C4-2B (cell line): ENCODE data around the gene ZC3H7B.

Experiments used
- ZFX ChIP-seq: fragments of 450-650 bp; IDR thresholded peaks from 2 replicates; pipeline ENCODE4 v1.6.1; 2017
- TF ChIP-seq, protein P1 (sequence below): fragments of 450-650 bp; conservative IDR thresholded peaks from 2 replicates; pipeline ENCODE4 v1.5.1; 2017; ENCODE audit warnings: mild to moderate bottlenecking

DNA sequence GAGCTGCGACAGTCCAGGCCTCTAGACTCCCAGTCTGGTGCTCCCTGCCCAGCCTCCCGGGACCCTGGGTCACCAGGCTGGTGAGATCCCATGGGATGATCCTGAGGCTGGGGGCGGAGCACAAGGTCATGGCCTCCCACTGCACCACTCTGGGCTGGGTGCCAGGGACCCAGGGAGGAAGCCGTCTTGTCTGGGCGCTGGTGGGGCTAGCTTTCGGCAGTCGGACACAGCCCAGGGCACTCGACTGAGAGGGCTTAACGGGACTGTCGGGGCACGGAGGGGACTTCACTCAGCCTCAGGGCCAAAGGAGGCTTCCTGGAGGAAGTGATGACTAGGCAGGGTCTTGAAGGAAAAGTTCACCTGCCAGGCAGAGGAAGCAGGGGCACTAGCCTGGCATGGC lies 39.0 kb downstream of the ZC3H7B start:
- TF ChIP-seq, protein P1, sequence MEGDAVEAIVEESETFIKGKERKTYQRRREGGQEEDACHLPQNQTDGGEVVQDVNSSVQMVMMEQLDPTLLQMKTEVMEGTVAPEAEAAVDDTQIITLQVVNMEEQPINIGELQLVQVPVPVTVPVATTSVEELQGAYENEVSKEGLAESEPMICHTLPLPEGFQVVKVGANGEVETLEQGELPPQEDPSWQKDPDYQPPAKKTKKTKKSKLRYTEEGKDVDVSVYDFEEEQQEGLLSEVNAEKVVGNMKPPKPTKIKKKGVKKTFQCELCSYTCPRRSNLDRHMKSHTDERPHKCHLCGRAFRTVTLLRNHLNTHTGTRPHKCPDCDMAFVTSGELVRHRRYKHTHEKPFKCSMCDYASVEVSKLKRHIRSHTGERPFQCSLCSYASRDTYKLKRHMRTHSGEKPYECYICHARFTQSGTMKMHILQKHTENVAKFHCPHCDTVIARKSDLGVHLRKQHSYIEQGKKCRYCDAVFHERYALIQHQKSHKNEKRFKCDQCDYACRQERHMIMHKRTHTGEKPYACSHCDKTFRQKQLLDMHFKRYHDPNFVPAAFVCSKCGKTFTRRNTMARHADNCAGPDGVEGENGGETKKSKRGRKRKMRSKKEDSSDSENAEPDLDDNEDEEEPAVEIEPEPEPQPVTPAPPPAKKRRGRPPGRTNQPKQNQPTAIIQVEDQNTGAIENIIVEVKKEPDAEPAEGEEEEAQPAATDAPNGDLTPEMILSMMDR: no peak
- no peak for TF ChIP-seq ZFX
